Stimulated activated CD4-positive, alpha-beta T cell treated with anti-CD3 and anti-CD28 coated beads, Interleukin-15, amount 100 ng/mL, for 1 hour (primary cell): ENCODE measurements around the gene GALNT17.

Source experiments
- DNase-seq, 2 donors: peaks; one replicate each; pipeline ENCODE4 v3.0.0-alpha.2; 2020; ENCODE audit warnings: low read depth in 1 of 2, low spot score in 1 of 2

Gene GALNT17

DNA sequence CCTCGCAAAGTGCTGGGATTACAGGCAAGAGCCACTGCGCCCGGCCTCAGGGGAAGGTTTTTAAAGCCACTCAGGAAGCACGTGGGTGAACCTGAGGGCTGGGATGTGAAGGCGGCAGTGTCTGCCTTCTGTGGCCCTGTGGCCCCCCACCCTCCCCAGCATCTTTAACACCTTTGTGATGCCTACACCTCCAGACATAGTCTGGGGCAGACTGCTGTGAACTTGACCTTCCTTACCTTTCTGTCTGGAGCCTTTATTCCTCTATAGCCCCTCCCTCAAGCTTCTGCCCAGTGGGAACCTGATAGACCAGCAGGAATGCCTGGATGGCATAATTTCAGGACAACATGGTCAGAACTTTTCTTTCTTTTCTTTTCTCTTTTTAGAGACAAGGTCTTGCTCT, 550.2 kb downstream of the GALNT17 start:
- DNase-seq = no peak

GRCh38 chr7:71682841-71683781, 551.2 kb downstream of the GALNT17 start:
- DNase-seq = no peak

GRCh38 chr7:71687286-71687685, 555.3 kb downstream of the GALNT17 start:
- no peak for DNase-seq

- DNase-seq = no peak
Observed at GRCh38 chr7:71687831-71688599, 556.1 kb downstream of the GALNT17 start.

DNA sequence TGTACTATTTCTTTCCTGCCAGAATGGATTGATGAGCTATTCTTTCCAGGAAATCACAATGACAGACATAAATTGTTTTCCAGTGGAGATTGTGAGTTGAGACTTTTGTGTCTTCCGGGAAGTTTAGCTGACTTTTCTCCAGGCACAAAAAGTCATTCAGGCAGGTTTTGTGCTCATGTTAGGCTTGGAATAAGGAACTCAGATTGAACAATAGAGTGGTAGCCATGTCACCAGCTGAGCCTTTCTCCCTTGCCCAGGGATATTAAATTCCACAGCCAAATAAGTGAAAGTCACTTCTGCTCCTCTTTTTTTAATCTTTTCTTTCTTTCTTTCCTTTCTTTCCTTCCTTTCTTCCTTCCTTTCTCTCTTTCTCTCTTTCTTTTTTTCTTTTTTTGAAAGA, 559.6 kb downstream of the GALNT17 start:
- DNase-seq = no peak

GRCh38 chr7:71694665-71695064, 562.7 kb downstream of the GALNT17 start:
- DNase-seq = no peak

DNA sequence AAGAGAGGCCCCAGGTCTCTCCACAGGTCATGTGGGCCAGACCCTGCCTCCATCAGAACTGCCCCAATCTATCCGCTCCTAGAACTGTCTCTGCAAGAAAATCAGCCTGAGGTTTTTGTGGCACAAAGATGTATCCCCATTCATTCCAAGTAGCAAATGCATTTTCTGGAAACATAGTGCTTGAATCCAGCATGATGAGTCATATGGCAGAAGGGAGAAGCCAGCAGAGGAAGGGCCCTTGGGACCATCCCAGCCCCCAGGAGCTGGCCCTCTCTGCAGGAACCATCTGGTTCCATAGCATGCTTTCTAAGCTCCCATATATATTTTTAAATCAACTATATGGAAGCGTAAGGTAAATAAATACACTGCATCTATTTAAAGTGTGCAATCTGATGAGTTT, 563.2 kb downstream of the GALNT17 start:
- DNase-seq = no peak

GRCh38 chr7:71696511-71696910, 564.6 kb downstream of the GALNT17 start:
- DNase-seq = no peak

- DNase-seq = no peak
Observed at GRCh38 chr7:71697400-71697799, 565.5 kb downstream of the GALNT17 start.

DNA sequence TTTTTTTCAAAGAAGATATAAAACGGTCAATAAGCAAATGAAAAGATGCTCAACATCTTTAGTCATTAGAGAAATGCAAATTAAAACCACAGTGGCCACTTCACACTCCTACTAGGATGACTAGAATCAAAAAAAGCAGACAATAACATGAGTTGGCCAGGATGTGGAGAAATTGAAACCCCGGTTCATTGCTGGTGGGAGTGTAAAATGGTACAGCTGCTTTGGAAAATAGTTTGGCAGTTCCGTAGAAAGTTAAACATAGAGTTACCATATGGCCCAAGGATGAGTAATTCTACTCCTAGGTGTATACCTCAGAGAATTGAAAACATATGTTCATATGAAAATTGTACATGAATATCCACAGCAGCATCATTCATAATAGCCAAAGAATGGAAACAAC, 573.3 kb downstream of the GALNT17 start:
- DNase-seq = no peak

DNA sequence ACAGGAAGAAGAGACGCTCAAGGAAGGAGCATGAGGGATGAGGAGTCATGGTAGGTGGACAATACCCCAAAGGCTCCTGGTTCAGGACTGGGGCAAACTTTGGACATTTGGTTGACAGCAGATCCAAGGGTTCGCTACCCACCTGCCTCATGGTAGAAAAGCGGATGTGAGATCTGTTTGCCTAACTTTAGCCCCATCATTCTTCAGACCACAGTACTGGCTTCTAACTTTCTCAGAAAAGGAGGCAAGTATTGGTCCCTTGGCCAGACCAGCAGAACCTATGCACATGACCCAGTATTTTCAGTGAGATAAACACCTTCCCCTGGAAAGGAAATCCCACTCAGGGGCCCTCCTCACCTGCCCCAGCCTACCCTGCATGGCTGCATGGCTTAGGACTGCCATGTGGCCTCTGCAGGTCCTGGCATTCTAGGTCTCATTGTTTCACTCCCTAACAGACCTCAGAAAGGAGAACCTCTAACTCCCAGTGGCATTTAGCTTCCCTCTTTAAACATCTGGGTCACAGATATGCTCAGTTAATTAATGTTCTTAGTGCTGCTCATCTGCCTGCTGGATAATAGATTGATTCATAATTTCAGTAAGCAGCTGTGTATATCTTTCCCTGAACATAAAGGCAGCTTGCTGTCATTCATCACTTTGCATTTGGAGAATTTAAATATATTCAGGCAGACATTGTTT, 574.1 kb downstream of the GALNT17 start:
- DNase-seq = no peak

- no peak for DNase-seq
Observed at GRCh38 chr7:71706597-71706975, 574.6 kb downstream of the GALNT17 start.

- no peak for DNase-seq
Observed at GRCh38 chr7:71707041-71707440, 575.1 kb downstream of the GALNT17 start.

DNA sequence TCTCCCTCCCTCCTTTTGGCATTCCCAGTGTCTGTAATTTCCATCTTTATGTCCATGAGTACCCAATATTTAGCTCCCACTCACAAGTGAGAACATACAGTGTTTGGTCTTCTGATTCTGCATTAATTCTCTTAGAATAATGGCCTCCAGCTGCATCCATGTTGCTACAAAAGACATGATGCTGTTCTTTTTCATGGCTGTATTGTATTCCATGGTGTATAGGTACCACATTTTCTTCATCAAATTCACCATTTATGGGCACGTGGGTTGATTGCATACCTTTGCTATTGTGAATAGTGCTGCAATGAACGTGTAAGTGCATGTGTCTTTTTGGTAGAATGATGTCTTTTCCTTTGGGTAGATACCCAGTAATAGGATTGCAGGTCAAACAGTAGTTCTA, 576.8 kb downstream of the GALNT17 start:
- DNase-seq = no peak

- DNase-seq = no peak
Observed at GRCh38 chr7:71710442-71710841, 578.5 kb downstream of the GALNT17 start.

DNA sequence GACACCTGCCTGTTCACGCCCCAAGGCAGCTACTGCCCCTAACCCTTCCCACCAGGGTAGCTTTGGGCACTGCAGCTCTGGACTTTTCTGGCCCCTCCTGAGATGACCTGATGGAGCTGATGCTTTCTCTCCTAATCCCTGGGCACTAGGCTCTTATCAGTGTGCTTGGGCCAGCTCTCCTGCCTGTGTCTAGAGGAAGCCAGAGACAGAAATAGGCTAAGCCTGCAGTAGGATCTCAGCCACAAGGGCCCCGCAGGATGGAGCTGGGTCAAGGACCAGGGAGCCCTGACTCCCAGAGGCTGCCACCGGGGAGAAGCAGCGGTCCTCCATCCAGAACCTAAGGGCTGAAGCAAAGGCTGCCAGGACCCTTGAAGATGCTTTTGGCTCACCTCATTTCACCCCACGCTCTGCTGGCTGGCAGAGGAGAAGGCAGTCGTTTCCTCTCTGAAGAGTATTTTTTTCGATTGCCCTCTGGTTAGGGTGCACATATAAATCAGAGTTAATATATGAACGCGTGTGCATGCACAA, 580.8 kb downstream of the GALNT17 start:
- no peak for DNase-seq

GRCh38 chr7:71716690-71717089, 584.7 kb downstream of the GALNT17 start:
- no peak for DNase-seq

GRCh38 chr7:71718563-71718962, 586.6 kb downstream of the GALNT17 start:
- no peak for DNase-seq

DNA sequence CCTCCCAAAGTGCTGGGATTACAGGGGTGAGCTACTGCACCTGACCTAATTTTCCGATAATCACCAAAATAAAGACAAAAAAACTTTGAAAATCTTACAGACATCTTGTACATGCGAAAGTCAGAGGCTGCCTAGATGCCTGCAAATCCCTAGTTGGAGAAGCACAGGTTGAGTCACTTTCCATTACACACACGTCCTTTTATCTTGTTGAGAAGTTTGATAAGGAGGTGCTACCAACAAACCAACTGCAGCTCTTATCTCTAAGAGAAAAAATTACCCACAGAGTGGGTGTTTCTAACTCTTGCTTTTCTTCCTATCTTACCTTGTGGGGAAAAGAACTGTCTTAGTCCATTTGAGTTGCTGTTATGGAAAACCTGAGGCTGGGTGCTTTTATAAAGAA, 589.8 kb downstream of the GALNT17 start:
- DNase-seq = no peak

GRCh38 chr7:71723859-71724258, 591.9 kb downstream of the GALNT17 start:
- DNase-seq = no peak

- DNase-seq = no peak
Observed at GRCh38 chr7:71727347-71727746, 595.4 kb downstream of the GALNT17 start.
